HG03457 (cell line): ENCODE measurements around the gene CTIF.

Experiments
- ATAC-seq: cut with Tn5 transposase; IDR thresholded peaks from one replicate; pipeline ENCODE4 v1.9.1; 2021; ENCODE audit warnings: moderate number of reproducible peaks; ENCODE audit not compliant: unreplicated experiment

CTIF gene

GRCh38 chr18:48781988-48782363 is 243.1 kb downstream of the CTIF start:
- ATAC-seq = no peak

GRCh38 chr18:48782381-48782861 is 243.6 kb downstream of the CTIF start:
- ATAC-seq = no peak

DNA sequence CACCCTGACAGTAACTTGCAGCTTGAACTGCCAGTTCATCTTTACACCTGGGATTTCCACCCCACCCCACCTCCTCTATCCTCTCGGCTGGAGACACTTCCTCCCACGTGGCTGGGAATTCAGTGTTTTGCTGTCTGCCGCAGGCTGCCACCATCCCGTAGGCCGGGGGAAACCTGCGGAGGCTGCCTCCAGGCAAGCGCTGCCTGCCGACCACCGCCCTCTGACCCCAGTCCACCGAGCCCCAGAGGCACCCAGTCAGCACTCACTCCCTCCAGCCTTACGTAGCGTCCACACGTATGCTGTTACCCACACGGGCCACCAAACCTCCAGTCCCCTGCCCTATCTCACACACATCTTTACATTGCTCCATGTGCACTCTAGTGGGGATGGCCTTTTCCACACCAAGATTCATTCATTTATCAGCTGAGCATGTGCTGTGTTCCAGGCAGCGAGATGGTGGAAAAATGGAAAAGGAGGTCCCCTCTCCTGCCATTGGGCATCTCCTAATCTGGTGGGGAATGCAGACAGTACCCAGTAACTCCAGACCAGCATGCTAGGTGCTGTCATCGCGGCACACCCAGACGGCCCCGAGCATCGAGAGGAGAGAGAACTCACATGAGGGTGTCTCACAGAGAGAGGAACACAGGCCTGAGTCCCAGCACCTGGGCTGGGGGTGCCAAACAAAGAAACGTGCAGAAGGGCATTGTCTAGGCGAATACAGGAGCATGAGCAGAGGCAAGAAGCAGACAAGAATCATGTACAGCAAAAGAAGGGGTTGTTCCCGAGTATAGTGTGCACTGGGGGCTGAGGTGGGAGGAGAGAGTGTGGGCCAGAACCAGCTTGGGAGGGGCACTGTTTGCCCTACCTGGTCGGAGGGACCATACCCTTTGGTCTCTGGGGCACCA is 245.0 kb downstream of the CTIF start:
- no peak for ATAC-seq

GRCh38 chr18:48784656-48785055 is 245.8 kb downstream of the CTIF start:
- peak; percentile 20 for ATAC-seq

GRCh38 chr18:48785091-48785614 is 246.3 kb downstream of the CTIF start:
- peak; percentile 77 for ATAC-seq

DNA sequence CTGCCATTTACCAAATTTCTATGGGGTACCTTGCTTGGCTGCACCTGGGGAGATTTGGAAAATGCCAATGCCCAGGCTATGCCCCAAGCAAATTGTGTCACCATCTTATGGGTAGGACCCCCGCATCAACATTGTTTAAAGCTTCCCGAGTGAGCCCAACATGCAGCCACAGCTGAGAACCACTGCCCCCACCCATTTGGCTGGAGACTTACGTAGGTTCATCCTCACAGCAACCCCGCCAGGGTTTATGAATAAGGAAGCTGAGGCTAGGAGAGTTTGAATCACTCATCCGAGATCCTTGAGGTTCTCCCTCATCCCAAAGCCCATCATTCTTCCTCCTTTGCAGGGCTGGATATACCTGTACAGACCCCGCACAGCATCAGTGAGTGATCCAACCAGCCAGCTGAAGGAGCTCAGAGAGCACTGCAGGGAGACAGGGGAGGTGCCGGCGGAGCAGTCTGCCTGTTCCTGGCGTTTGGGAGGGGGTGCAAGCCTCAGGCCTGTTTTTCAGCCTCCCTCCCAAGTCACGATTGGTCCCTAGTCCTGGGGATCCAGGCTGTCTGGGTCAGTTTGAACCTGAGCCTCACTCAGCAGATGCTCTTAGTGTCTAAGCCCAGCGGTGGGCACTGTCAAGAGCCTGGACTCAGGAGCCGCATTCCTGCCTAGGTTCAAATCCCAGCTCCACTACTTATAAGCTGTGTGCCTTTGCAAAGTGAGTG is 247.1 kb downstream of the CTIF start:
- no peak for ATAC-seq

DNA sequence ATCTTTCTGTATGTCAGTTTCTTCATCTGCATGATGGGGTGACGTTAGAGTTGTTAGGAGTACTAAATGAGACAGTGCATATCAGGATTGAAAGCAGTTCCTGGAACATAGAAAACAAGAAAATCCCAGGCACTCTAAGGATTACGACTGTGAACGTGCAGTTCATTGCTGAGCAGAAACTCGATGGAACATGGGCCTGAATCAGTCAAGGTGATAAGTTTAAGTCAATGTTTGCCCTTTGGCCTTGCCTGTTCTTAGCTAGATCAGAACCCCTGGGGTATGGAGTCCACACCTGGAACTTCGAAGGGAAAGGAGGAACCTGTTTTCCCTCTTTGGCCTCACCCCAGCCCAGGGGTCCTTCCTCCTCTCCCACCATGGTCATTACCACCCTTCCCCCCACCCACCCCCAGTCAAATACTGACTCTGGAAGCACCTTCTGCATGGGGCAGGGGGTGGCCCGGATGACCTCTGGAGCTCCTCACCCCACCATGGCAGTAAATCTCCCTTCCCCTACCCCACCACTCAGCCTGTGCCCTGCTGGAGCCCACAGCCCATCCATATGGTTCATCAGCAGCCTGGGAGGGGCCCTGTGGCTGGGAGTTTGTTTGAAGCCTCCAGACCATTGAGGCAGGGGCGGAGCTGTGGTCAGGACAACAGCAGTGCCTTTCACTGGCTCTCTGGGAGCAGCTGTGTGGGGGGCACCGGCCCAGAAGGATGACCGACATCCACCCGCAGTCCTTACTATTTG is 247.8 kb downstream of the CTIF start:
- ATAC-seq = no peak

DNA sequence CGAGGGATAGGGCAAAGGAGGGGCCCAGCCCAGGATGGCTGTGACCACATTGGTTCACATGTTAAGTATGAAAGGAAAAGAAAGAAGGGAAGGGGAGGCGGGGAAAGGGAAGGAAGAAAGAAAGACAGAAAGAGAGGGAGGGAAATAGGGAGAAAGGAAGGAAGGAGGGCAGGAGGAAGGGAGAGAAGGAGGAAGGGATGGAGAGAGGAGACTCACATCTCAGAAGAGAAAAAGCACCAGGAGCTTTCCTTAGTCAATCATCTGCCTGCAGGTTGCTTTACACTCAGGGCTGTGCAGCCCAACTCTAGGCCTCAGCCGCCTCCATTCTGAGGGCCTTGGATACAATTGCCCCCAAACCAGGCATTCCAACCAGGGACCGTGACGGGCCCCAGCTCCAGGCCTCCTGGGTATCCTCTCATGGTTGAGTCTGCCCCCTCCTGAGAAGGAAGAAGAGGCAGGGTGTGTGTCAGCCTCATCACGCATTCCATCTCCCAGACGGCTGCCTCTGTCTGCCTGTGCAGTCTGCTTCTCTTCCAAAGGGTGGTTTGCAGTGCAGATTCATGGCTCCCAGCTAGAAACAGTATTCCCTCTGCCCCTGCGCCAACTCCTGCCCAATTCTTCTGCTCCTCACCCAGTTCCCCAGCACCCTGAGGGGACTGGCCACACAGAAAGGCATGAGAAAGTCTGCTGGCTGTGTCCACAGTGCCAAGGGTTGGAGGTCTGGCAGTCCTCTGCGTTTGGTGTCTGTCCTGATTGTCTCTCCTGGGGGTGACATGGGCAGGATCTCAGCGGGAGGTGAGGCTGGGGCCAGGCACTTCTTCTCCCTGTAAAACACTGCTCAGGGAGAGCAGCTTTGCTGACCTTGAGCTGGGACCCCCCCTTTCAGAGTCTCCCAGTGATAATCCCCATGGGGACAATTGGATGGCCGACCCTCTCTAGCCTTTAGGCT is 248.6 kb downstream of the CTIF start:
- ATAC-seq = no peak

DNA sequence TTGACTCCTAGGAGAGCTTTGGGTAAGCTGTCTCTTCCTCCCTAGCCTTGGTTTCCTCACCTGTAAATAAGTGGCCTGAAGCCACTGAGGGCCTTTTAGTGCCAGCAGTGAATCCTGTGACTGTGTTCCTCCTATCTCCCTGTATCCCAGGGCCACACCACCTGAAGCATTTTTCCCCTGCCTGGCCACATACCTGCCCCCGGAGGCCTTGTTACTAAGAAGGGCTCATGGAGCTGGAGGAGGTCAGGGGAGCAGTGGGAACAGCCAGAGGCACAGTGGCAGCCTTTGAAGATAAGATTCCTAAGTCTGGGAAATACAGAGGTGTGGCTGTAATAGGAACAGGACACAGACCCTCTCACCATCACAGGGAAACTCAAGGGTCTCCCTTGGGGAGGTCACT is 249.5 kb downstream of the CTIF start:
- no peak for ATAC-seq

- no peak for ATAC-seq
These were observed 250.5 kb downstream of the CTIF start for GRCh38 chr18:48789259-48789812.

DNA sequence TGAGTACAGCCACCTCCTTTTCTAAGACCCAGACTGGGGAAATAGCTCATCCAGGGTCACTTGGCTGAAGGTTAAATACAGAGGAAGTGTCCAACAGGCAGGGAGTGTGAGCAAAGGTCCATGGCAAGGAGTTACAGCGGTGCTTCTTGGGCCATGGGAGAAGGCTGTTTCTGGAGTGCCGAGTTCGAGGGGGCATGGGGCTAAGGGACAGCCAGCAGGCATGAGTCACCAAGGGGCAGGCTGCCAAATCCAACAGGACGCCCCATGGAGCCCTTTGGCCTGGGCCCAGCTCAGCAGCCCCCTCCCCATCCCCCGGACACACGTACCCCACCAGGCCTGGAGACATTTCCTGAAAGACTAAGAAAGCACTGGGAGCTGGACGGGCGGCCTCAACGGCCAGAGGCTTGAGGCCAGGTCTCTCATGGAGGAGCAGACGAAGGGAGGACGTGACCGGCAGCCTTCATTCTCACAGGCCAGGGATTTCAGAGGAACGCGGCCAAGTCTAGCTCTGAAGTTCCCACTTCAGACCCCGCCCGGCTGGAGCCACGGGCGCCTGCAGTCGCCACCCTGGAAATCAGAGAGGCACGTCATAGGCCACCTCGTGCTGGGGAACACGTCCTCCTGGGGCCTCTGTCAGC is 251.5 kb downstream of the CTIF start:
- ATAC-seq = no peak

DNA sequence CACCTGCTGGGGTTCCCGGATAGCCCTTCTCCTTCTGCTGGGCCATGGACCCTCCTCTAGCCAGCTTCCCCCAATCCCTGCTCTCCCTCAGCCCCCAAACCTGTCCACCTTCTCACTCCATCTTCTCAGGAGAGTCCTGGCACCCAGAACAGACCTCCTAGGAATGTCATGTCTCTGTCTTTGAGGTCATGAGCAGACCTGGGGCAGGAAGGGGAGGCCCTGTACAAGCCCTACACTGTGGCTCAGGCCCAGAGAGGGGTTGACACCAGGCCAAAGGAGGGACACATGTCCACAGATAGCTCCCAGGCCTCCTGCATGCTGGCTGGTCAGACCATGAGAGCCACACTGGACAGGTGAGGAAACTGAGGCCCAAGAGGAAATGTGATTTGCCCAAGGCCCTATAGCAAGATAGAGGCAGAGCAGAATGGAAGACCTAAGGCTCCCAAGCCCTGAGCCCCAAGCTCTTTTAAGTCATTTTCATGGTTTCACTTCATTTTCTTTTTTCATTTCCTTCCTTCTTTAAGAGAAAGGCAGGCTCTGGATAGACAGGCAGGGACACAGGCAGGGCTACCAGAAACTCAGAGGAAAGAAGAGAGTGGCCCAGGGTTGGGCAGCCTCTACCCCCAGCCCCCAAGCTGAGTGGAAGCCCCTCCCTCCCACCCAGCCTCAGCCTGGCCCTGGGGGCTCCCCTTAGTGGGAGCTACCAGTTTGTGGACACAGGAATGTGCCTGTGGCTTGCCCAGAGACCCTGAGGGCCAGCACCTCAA is 252.2 kb downstream of the CTIF start:
- ATAC-seq = no peak

DNA sequence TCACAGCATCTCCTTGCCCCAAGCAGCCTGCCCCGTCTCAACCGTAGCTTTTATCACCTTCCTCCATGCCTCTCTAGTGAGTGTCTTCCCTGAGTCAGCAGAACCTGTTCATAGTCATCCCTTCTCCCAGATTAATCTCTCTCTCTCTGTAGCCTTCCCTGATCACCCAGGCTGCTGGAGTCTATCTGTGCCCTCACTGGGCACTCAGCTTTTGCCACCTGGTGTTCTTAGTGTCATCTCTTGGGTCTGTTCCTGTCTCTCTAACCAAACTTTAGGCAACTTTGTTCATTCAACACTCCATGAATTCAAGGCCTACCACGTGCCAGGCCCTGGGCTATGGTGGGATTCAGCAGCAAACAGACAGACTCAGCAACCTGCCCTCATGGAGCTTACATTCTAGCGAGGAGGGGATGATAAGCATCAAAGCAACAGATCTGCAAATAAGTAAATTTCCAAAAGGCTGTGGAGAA is 252.8 kb downstream of the CTIF start:
- ATAC-seq = no peak

- no peak for ATAC-seq
These were observed 253.3 kb downstream of the CTIF start for GRCh38 chr18:48792141-48792540.

DNA sequence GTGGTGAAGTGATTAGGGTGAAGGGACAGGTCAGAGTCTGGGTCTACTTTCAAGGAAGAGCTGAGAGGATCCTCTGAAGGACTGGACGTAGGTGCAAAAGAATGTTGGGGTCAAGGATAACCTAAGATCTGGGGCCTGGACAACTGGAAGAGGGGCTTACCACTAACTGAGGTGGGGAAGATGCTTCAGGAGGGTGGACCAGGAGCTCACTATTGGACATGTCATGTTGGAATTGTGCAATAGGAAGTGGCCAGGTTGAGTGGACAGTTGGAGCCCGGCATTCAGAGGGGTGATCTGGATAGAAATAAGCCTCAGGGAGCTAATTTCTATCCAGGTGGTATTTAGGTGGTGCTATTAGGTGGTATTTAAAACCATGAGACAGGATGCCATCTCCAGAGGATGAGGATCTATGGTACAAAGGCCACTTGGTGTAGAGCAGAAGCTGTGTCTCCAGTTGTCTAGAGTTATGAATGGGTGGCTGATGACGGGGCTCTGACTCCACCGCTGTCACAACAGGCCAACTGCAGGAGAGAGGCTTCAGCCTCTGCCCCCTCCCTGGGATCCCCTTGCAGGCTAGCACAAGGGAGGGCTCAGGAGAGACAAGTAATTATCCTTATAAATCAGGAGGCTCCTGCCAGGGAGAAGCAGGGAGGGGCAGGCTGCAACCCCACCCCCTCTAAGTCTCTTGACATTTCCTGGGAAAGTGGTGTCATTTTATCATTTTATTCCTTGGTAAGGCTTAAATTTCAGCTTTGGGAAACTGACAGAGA is 254.0 kb downstream of the CTIF start:
- no peak for ATAC-seq

- ATAC-seq = no peak
These were observed 255.6 kb downstream of the CTIF start for GRCh38 chr18:48794251-48794970.

DNA sequence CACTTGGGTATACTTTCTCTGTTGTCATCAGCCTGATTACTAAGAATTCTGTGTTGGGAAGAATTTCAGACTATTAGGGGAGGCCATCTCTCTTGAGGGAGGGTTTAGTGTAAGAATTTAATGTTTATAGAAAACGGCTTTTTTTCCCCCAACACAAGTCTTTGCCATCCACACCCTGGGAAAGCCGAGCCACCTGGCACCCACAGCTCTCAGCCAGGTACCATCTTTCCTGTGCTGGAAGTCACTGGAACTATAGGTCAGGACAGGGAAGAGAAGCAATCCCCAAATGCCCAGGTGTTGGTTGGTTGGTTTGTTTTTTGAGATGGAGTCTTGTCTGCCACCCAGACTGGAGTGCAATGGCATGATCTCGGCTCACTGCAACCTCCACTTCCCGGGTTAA is 256.9 kb downstream of the CTIF start:
- no peak for ATAC-seq
